ENCODE results near the gene TMED10.
"Not testable (repeated sequence)": the region's sequence is repeated elsewhere in the genome, so short reads cannot be mapped to it uniquely, and the experiment has no call there.

The TMED10 gene

GRCh38 chr14:75133597-75133996, 42.8 kb downstream of the TMED10 start:
- TF ChIP-seq CTCF (IDR thresholded peaks at IDR 0.05; ENCODE audit: control insufficient read depth, extremely low read depth, insufficient read depth), result no peak
- DNase-seq (ENCODE audit: low read depth), result no peak
- H3K4me3 ChIP-seq (ENCODE audit: low read depth, low read length), result no peak overlapping the region

- no peak for DNase-seq (ENCODE audit: low read depth)
- peak; percentile 81 for TF ChIP-seq CTCF (IDR thresholded peaks at IDR 0.05; ENCODE audit: control insufficient read depth, extremely low read depth, insufficient read depth)
Observed at GRCh38 chr14:75132382-75133086, 43.9 kb downstream of the TMED10 start.

GRCh38 chr14:75128596-75128990, 47.8 kb downstream of the TMED10 start:
- DNase-seq (ENCODE audit: low read depth), result no peak
- TF ChIP-seq CTCF (IDR thresholded peaks at IDR 0.05; ENCODE audit: control insufficient read depth, extremely low read depth, insufficient read depth), result no peak
- no peak overlapping the region for H3K4me3 ChIP-seq (ENCODE audit: low read depth, low read length)

More at GRCh38 chr14:75132382-75133086, 43.9 kb downstream of the TMED10 start:
- no peak overlapping the region for H3K4me3 ChIP-seq (ENCODE audit: low read depth, low read length)

- DNase-seq (ENCODE audit: low read depth), result no peak
- no peak for TF ChIP-seq CTCF (IDR thresholded peaks at IDR 0.05; ENCODE audit: control insufficient read depth, extremely low read depth, insufficient read depth)
- H3K4me3 ChIP-seq (ENCODE audit: low read depth, low read length), result peak overlapping the region; percentile 87
Observed at GRCh38 chr14:75127903-75128595, 48.4 kb downstream of the TMED10 start.

GRCh38 chr14:75127474-75127820, 49.0 kb downstream of the TMED10 start:
- peak overlapping the region; percentile 87 for H3K4me3 ChIP-seq (ENCODE audit: low read depth, low read length)
- not testable (repeated sequence) for DNase-seq (ENCODE audit: low read depth)

GRCh38 chr14:75126679-75127473, 49.5 kb downstream of the TMED10 start, which contains the start of gene NEK9:
Gene NEK9, minus strand, starts transcription at chr14:75127048. Its CDS starts 127 bp downstream, at chr14:75126921.
- TF ChIP-seq CTCF (IDR thresholded peaks at IDR 0.05; ENCODE audit: control insufficient read depth, extremely low read depth, insufficient read depth), result no peak
- peak within 1 kb of the TSS; percentile 87 for H3K4me3 ChIP-seq (ENCODE audit: low read depth, low read length)
- peak; percentile 76 for DNase-seq (ENCODE audit: low read depth)

GRCh38 chr14:75126121-75126544, 50.3 kb downstream of the TMED10 start:
- no peak for DNase-seq (ENCODE audit: low read depth)
- peak overlapping the region; percentile 87 for H3K4me3 ChIP-seq (ENCODE audit: low read depth, low read length)
- TF ChIP-seq CTCF (IDR thresholded peaks at IDR 0.05; ENCODE audit: control insufficient read depth, extremely low read depth, insufficient read depth), result no peak
